Natural killer cell (primary cell): ENCODE measurements around the gene EIF5AL1. TPM values are rescaled to one million over a fixed set of nuclear protein-coding genes. Genes with fewer than 3 reads are reported as not detected.

Source experiments
- ATAC-seq, 3 donors: fragments of 150-1000 bp in 2 of 3; fragments of 200-7000 bp in 1 of 3; cut with Tn5 transposase; 1 replicate in 1 of 3; 2 replicates in 2 of 3; pipeline ENCODE4 v1.10.0; 2021; ENCODE audit warnings: mild to moderate bottlenecking in 2 of 3, moderate library complexity in 2 of 3
- DNase-seq, 2 donors: peaks; one replicate each; pipeline versions ENCODE4 v3.0.0 to v3.0.0-alpha.2; 2013 to 2021; ENCODE audit warnings: mixed read lengths in 1 of 2
- H3K27ac ChIP-seq: one replicate; pipeline ENCODE4 v1.5.1; 2013; ENCODE audit warnings: mild to moderate bottlenecking, low read length
- H3K27me3 ChIP-seq: one replicate; pipeline ENCODE4 v1.6.1; 2013; ENCODE audit warnings: low read length; ENCODE audit not compliant: control insufficient read depth, insufficient read depth
- H3K36me3 ChIP-seq: one replicate; pipeline ENCODE4 v1.6.1; 2013; ENCODE audit warnings: low read length; ENCODE audit not compliant: control insufficient read depth, insufficient read depth
- H3K4me1 ChIP-seq: one replicate; pipeline ENCODE4 v1.6.1; 2013; ENCODE audit warnings: low read length; ENCODE audit not compliant: control insufficient read depth, insufficient read depth
- H3K4me3 ChIP-seq: one replicate; pipeline ENCODE4 v1.5.1; 2013; ENCODE audit warnings: low read length
- H3K9me3 ChIP-seq: one replicate; pipeline ENCODE4 v1.6.1; 2013; ENCODE audit warnings: low read length; ENCODE audit not compliant: control insufficient read depth, insufficient read depth
- H3K27ac Mint-ChIP-seq, 2 donors: one replicate each; pipeline ENCODE4 v1.8.0; 2022; ENCODE audit warnings: mild to moderate bottlenecking in 2 of 2, mixed read lengths in 2 of 2, moderate library complexity in 1 of 2
- H3K27me3 Mint-ChIP-seq, 2 donors: one replicate each; pipeline ENCODE4 v1.8.0; 2022; ENCODE audit warnings: low read depth in 2 of 2, mixed read lengths in 2 of 2
- H3K36me3 Mint-ChIP-seq: one replicate; pipeline ENCODE4 v1.8.0; 2022; ENCODE audit warnings: mixed read lengths
- H3K4me1 Mint-ChIP-seq, 2 donors: one replicate each; pipeline ENCODE4 v1.8.0; 2022; ENCODE audit warnings: mixed read lengths in 2 of 2
- H3K4me3 Mint-ChIP-seq: one replicate; pipeline ENCODE4 v1.8.0; 2022; ENCODE audit warnings: mild to moderate bottlenecking, moderate library complexity, mixed read lengths
- H3K9me3 Mint-ChIP-seq, 2 donors: one replicate each; pipeline ENCODE4 v1.8.0; 2022; ENCODE audit warnings: mixed read lengths in 2 of 2
- CTCF ChIP-seq: fragments of 200-600 bp; IDR thresholded peaks from one replicate; pipeline ENCODE4 v1.8.0; 2022; ENCODE audit warnings: antibody characterized with exemption
- WGBS: methylation state at CpG from one replicate; pipeline ENCODE4 v1.1.7; 2013; ENCODE audit warnings: missing lambda C conversion rate; ENCODE audit not compliant: insufficient coverage; 5-methylcytosine and 5-hydroxymethylcytosine counted together
- intact Hi-C: fragments of 100-400 bp; cut with micrococcal nuclease; formaldehyde crosslinking; loops from one replicate; pipeline ENCODE4 v1.14.2; 2022
- total RNA-seq, 4 donors: library from RNA; stranded (reverse); fragments of 120-200 nt in 1 of 4; gene quantifications; one replicate each; pipeline versions ENCODE4 v1.2.3 to v1.2.4, GENCODE V29; 2013 to 2022

Gene EIF5AL1
- total RNA-seq, 3 donors from 2014 or later (not counting 1 experiment from before 2014, with no cell fraction given) = 0.13 to 2.0 (median 0.14) TPM

GRCh38 chr10:79468841-79469585, 43.3 kb upstream of the EIF5AL1 start:
- no peaks in the 10 kb centered on the region for H3K36me3 ChIP-seq
- DNase-seq (no peak), ATAC-seq (no peak)
- Mint-ChIP-seq H3K36me3 (no peaks in the 10 kb centered on the region), H3K27ac (no peak overlapping the region), H3K4me3 (no peak overlapping the region), H3K9me3 (no peaks in the 10 kb centered on the region), H3K27me3 (peaks cover 0 to 6% of the 10 kb centered on the region in 2 donors), H3K4me1 (no peaks in the 10 kb centered on the region)
- H3K27ac ChIP-seq = no peak overlapping the region
- no peak overlapping the region for H3K4me3 ChIP-seq
- WGBS = 87% methylated on average over 6 of the region's 6 CpGs
- H3K27me3 ChIP-seq = no peaks in the 10 kb centered on the region
- intact Hi-C loops = no loop called here
- no peak for TF ChIP-seq CTCF
- H3K9me3 ChIP-seq = no peaks in the 10 kb centered on the region
- no peaks in the 10 kb centered on the region for H3K4me1 ChIP-seq

- WGBS = 85% methylated on average over 5 of the region's 8 CpGs
- intact Hi-C loops = no loop called here
- DNase-seq (no peak), ATAC-seq (no peak)
- no peak overlapping the region for H3K27ac Mint-ChIP-seq
- Histone ChIP-seq H3K9me3 (no peaks in the 10 kb centered on the region), H3K27ac (no peak overlapping the region), H3K36me3 (no peaks in the 10 kb centered on the region), H3K4me3 (no peak overlapping the region), H3K27me3 (no peaks in the 10 kb centered on the region), H3K4me1 (no peaks in the 10 kb centered on the region)
- no peaks in the 10 kb centered on the region for H3K9me3 Mint-ChIP-seq
- H3K27me3 Mint-ChIP-seq = peaks cover 1 to 6% of the 10 kb centered on the region in 2 donors
- H3K36me3 Mint-ChIP-seq = no peaks in the 10 kb centered on the region
- no peaks in the 10 kb centered on the region for H3K4me1 Mint-ChIP-seq
- no peak overlapping the region for H3K4me3 Mint-ChIP-seq
- no peak for TF ChIP-seq CTCF
Measured at GRCh38 chr10:79470096-79470495, 42.2 kb upstream of the EIF5AL1 start.

- TF ChIP-seq CTCF = no peak
- no peaks in the 10 kb centered on the region for H3K9me3 ChIP-seq
- no peaks in the 10 kb centered on the region for H3K4me1 ChIP-seq
- intact Hi-C loops = no loop called here
- ATAC-seq (no peak), DNase-seq (no peak)
- peaks cover 10 to 14% of the 10 kb centered on the region in 2 donors for H3K27me3 Mint-ChIP-seq
- H3K27ac Mint-ChIP-seq = no peak overlapping the region
- 87% methylated on average over 4 of the region's 4 CpGs for WGBS
- H3K36me3 ChIP-seq = no peaks in the 10 kb centered on the region
- H3K27ac ChIP-seq = no peak overlapping the region
- H3K36me3 Mint-ChIP-seq = no peaks in the 10 kb centered on the region
- H3K4me3 Mint-ChIP-seq = no peak overlapping the region
- H3K4me1 Mint-ChIP-seq = no peaks in the 10 kb centered on the region
- no peaks in the 10 kb centered on the region for H3K27me3 ChIP-seq
- no peak overlapping the region for H3K4me3 ChIP-seq
- no peaks in the 10 kb centered on the region for H3K9me3 Mint-ChIP-seq
Measured at GRCh38 chr10:79471776-79472175, 40.6 kb upstream of the EIF5AL1 start.

- no peak overlapping the region for H3K27ac ChIP-seq
- Mint-ChIP-seq H3K4me3 (no peak overlapping the region), H3K27me3 (peaks cover 10 to 21% of the 10 kb centered on the region in 2 donors), H3K27ac (no peak overlapping the region), H3K4me1 (no peaks in the 10 kb centered on the region), H3K36me3 (no peaks in the 10 kb centered on the region), H3K9me3 (no peaks in the 10 kb centered on the region)
- no peaks in the 10 kb centered on the region for H3K9me3 ChIP-seq
- intact Hi-C loops = no loop called here
- WGBS = over 99% methylated on average over 6 of the region's 7 CpGs
- no peak overlapping the region for H3K4me3 ChIP-seq
- H3K4me1 ChIP-seq = no peaks in the 10 kb centered on the region
- no peak for TF ChIP-seq CTCF
- H3K27me3 ChIP-seq = no peaks in the 10 kb centered on the region
- no peaks in the 10 kb centered on the region for H3K36me3 ChIP-seq
- ATAC-seq (no peak), DNase-seq (no peak)
Measured at GRCh38 chr10:79472449-79472848, 39.9 kb upstream of the EIF5AL1 start.
